ENCODE data around the gene STK32A.

The STK32A gene

DNA sequence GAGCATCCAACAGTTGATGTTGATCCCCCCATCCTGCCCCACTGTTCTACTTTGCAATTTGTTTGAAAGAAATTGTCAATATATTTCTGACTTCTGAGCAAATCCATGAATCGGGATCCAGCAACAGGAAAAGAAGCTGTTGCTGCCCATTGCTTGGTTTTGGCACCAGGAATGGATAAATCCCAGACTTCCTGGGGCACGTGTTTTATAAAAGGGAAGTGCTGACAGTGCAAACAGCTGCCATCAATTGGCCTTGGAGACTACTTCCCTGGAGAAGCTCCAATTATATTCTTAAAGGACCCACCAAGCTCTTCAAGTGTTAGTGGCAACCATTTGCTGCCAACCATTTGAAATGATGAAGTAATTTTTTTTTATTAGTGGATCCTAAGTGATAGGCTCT is 13.7 kb downstream of the STK32A start:
- in situ Hi-C loops (cut with MboI; ENCODE audit: low sequenced_read_pairs), result no loop called here

- in situ Hi-C loops (cut with MboI; ENCODE audit: low sequenced_read_pairs), result no loop called here
Observed at GRCh38 chr5:147259837-147260236, 25.0 kb downstream of the STK32A start.

GRCh38 chr5:147267082-147267832 is 32.4 kb downstream of the STK32A start:
- in situ Hi-C loops (cut with MboI; ENCODE audit: low sequenced_read_pairs), result no loop called here

DNA sequence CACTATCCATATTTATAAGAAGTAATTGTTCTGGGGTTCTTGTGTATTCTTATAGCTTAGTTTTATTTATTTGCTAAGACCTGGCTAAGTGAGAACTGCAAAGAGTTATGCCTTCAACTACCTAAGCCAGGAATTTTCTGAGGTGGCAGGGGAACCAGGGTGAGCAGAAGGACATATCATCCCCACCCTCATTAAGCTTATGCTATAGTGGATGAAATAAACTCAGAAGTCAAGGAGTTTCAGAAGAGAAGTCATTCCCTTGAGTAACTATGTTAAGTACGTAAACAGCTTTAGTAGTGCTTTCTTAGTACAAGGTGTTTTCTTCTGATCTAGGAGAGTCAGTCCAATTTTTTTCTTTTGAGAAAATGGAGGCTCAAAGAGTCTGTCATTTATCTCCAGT is 41.7 kb downstream of the STK32A start:
- in situ Hi-C loops (cut with MboI; ENCODE audit: low sequenced_read_pairs), result no loop called here

DNA sequence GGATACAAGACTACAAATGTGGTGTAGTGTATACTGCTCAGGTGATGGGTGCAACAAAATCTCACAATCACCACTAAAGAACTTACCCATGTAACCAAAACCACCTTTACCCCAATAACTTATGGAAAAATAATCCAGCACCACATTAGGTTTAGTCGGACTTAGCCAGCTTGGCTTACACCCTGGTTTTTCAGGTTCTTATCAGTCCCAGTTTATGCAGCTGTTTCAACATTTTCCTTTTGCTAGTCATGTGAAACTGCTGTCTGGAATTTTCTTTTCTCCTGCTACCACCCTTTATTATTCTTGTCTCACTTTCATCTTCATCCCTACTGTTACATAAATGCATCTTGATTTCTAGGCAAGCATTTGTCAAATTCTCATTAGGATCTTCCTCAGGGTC is 51.5 kb downstream of the STK32A start:
- in situ Hi-C loops (cut with MboI; ENCODE audit: low sequenced_read_pairs), result no loop called here

DNA sequence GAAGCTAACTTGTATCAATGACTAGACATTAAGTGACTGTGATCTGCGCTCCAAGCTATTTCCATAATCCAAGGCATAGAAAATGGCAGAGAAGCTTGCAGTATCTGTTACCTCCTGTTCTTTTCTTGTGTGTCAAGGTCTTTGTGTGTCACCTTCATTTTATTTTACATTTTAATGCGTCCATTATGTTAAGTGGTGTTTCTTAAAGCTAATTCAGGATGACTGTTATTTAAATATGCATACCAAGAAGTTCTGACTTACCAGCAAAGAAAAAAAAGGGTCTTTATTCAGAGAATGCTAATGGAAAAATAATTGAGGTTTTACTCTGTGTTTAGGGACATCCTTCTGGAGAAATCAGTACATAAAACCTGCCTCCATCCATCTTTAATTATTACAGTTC is 52.3 kb downstream of the STK32A start:
- in situ Hi-C loops (cut with MboI; ENCODE audit: low sequenced_read_pairs), result no loop called here

DNA sequence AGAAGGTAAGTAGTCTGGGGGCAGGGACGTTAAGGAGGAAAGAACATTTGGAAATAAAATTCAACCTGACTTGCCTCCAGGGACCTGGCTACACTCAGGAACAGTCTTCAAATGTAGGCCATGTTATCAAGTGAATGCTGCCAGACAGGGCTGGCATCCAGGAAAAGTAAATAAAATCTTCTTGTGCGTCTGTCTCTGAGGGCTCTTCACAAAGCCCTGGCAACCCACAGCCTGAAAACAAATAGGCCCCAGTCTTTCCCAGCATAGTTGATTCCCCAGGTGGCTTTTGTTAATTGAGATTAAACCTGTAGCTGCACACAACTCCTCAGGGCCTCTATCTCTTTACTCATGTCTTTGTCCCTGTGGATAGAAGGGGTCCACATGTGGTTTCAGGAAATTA is 55.4 kb downstream of the STK32A start:
- in situ Hi-C loops (cut with MboI; ENCODE audit: low sequenced_read_pairs), result no loop called here

DNA sequence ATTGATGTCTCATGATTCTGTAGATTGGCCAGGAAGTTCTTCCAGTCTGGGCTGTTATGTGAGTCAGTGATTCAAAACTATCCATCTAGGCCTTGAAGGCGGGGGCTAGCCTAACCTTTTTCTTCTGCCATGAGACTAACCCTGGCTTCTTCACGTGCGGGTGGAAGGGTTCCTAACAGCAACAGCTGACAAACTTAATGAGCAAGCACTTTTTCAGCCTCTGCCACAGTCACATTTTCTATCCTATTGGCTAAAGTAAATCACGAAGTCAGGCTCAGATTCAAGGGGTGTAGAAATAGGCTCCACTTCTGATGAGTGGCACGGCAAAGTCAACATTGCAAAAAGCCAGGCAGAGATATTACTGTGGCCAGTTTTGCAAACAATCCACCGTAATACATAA is 68.4 kb downstream of the STK32A start:
- in situ Hi-C loops (cut with MboI; ENCODE audit: low sequenced_read_pairs), result no loop called here

DNA sequence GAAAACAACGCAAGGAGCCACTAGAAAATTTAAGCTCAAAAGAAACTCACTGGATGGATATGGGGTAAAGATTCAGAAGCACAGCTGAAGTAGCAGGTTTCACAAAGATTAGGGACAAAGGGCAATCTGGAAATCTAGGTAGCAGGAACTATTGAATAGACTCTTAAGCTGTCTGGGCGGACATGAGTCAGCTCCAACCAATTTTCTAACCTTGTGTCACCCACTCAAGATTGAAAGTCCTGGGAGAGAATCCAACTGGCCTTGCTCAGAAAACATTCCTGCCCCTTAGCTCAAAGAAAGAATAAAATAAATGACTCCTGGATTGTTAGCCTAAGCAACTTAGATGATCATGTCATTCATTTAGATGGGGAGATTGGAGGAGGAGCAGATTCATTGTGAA is 69.2 kb downstream of the STK32A start:
- in situ Hi-C loops (cut with MboI; ENCODE audit: low sequenced_read_pairs), result no loop called here

GRCh38 chr5:147305147-147305546 is 70.3 kb downstream of the STK32A start:
- in situ Hi-C loops (cut with MboI; ENCODE audit: low sequenced_read_pairs), result no loop called here

DNA sequence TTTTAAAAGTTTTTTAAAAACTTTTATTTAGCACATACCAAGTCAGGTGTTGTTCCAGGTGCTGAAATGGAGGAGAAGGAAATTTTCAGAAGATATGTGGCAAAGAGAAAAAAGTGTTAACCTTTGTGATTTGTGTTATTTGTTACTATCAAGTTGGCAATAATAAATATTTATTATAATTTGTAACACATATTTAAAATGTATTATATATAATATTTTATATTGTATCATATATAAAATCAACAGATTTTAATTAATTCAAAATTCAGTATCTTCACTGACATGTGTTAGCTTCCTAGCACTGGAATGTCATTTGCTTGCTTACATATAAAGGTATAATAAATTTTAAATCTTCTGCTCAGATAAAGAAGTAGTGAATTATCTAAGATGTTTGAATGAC is 71.5 kb downstream of the STK32A start:
- in situ Hi-C loops (cut with MboI; ENCODE audit: low sequenced_read_pairs), result no loop called here

GRCh38 chr5:147307170-147307569 is 72.3 kb downstream of the STK32A start:
- in situ Hi-C loops (cut with MboI; ENCODE audit: low sequenced_read_pairs), result no loop called here

DNA sequence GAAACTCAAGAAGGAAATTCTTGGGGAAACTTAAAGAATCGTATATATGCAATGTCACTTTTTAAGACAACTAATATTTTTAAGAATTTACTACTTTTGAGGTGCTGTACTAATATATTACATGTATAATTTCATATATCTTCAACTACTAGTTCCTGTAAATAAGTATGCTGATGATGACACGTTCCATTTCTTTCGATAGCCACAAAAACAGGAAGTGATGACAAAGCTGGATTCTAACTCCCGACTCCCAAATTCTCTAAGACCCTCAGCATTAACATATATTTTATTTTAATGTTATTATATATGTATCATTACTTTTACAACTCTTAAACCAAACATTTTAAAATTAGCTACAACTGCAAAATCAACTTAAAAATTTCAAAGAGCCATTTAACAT is 74.8 kb downstream of the STK32A start:
- in situ Hi-C loops (cut with MboI; ENCODE audit: low sequenced_read_pairs), result no loop called here

DNA sequence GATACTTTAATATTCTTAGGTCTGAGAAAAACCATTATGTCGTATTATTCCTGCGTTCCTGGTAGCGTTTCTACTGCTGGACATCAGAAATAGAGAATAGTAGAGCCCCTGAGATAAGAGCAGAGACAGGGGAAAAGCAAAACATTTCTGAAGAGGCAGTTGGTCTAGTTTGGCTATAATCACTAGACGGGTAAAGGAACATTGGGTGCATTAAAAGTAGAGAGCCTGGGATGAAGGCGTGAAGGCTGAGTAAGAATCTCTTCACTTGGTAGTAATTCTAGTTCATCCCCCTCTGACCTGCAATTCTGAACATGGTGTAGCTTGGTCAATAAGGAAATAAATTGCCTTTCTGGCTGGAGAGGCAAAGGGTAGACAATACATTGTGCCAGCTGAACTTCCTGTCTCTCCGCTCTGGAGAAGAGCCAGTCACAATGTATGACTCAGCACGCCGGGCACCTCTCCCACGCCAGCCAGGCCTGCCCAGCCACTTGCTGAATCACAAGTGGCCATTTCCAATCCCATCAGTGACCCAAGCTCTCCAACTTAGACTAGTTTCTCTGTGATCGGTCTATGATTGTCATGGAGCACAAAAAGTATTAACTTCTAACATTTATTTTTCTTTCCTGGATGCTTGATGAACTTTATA is 75.4 kb downstream of the STK32A start:
- in situ Hi-C loops (cut with MboI; ENCODE audit: low sequenced_read_pairs), result no loop called here

- in situ Hi-C loops (cut with MboI; ENCODE audit: low sequenced_read_pairs), result no loop called here
Observed at GRCh38 chr5:147317978-147318684, 83.3 kb downstream of the STK32A start.

- in situ Hi-C loops (cut with MboI; ENCODE audit: low sequenced_read_pairs), result no loop called here
Observed at GRCh38 chr5:147321569-147321968, 86.7 kb downstream of the STK32A start.

- in situ Hi-C loops (cut with MboI; ENCODE audit: low sequenced_read_pairs), result no loop called here
Observed at GRCh38 chr5:147327421-147327820, 92.6 kb downstream of the STK32A start.

GRCh38 chr5:147327905-147328304 is 93.1 kb downstream of the STK32A start:
- in situ Hi-C loops (cut with MboI; ENCODE audit: low sequenced_read_pairs), result no loop called here

DNA sequence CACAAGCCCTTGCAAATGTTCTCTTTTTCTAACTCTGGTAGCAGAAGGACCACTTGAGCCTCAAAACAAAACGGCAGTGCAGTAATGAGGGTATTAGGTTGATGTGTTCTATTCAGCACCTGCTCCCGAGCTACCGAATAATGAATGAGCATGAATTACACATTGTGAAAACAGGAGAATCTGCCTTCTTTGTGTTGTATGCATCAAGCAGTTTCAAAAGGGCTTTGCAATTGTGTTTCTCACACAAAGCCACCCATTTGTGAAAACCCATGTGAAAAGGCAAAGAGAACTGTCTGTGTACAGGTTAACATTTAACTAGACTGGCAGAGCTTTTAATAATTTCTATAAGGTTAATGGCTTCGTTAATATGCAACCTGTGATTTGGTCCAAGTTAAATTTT is 97.8 kb downstream of the STK32A start:
- in situ Hi-C loops (cut with MboI; ENCODE audit: low sequenced_read_pairs), result no loop called here

DNA sequence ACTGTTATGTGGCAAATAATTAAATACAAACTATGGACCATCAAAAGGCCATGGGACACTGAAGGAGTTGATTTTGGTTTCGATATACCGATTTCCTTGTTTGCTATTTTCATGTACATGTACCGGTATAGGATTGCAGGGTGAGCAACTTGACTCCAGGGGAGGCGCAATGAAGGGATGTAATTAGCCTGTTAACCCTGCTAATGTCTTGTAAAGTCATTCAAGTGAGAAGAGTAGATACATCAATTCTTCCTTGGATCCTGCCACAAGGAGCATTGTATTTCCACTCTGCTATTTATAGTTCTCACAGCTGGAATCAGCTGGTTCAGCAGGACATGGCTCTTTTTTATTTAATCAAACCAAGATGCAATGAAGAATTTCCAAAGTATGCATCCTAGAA is 102.0 kb downstream of the STK32A start:
- in situ Hi-C loops (cut with MboI; ENCODE audit: low sequenced_read_pairs), result no loop called here

GRCh38 chr5:147339313-147339712 is 104.5 kb downstream of the STK32A start:
- in situ Hi-C loops (cut with MboI; ENCODE audit: low sequenced_read_pairs), result no loop called here

GRCh38 chr5:147340941-147341340 is 106.1 kb downstream of the STK32A start:
- in situ Hi-C loops (cut with MboI; ENCODE audit: low sequenced_read_pairs), result no loop called here
